Measurements from ENCODE around the gene CWC27. TPM values are rescaled to one million over a fixed set of nuclear protein-coding genes. Genes with fewer than 3 reads are reported as not detected.

The CWC27 gene
- total and polyA plus RNA-seq, 9 of the 15 experiments (the other 6 are each of a cell fraction or from before 2014, with no cell fraction given) = 19.7 to 49.3 (median 38.3) TPM

DNA sequence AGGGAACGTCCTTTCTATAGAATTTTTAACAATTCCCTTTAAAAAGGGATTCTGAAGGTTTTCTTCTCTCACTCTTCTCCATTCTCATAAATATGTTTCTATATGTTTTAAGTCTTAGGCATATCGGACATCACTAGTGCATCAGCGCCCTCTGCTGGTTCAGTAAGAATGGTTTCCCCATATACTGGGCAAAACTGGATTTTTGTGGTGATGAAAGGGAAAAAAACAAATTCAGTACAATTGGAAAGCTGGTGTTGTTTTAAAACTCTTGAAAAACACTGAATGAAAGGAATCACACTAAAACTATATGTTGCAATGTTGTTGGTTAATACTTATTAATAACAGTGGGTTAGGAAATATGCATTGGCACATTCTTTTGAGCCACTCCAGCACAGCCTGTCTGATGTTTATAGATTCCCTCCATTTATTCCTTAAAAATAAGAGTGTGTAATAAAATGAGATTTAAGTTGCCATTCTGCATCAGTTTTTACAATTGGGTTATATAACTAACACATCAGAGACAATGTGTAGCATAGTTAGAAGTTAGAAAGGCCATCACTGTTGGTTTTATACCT lies 15.8 kb downstream of the CWC27 start (continued):
- TF ChIP-seq, protein P1, sequence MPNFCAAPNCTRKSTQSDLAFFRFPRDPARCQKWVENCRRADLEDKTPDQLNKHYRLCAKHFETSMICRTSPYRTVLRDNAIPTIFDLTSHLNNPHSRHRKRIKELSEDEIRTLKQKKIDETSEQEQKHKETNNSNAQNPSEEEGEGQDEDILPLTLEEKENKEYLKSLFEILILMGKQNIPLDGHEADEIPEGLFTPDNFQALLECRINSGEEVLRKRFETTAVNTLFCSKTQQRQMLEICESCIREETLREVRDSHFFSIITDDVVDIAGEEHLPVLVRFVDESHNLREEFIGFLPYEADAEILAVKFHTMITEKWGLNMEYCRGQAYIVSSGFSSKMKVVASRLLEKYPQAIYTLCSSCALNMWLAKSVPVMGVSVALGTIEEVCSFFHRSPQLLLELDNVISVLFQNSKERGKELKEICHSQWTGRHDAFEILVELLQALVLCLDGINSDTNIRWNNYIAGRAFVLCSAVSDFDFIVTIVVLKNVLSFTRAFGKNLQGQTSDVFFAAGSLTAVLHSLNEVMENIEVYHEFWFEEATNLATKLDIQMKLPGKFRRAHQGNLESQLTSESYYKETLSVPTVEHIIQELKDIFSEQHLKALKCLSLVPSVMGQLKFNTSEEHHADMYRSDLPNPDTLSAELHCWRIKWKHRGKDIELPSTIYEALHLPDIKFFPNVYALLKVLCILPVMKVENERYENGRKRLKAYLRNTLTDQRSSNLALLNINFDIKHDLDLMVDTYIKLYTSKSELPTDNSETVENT (CRISPR knock-in tag; IDR thresholded peaks at IDR 0.05) = no peak
- TF ChIP-seq YY1 (IDR thresholded peaks at IDR 0.05; ENCODE audit: borderline replicate concordance in 1 of 3, control insufficient read depth in 1 of 3, extremely low read depth in 1 of 3, insufficient read depth in 3 of 3, insufficient read length in 1 of 3, insufficient replicate concordance in 2 of 3, low read depth in 1 of 3, low read length in 2 of 3) (no peak), ZC3H11A (IDR thresholded peaks at IDR 0.05; ENCODE audit: low read depth, low read length) (no peak), TAF1 (IDR thresholded peaks at IDR 0.05; ENCODE audit: control insufficient read depth, extremely low read depth, insufficient read depth, low read length, severe bottlenecking) (no peak)
- TF ChIP-seq, protein P2, sequence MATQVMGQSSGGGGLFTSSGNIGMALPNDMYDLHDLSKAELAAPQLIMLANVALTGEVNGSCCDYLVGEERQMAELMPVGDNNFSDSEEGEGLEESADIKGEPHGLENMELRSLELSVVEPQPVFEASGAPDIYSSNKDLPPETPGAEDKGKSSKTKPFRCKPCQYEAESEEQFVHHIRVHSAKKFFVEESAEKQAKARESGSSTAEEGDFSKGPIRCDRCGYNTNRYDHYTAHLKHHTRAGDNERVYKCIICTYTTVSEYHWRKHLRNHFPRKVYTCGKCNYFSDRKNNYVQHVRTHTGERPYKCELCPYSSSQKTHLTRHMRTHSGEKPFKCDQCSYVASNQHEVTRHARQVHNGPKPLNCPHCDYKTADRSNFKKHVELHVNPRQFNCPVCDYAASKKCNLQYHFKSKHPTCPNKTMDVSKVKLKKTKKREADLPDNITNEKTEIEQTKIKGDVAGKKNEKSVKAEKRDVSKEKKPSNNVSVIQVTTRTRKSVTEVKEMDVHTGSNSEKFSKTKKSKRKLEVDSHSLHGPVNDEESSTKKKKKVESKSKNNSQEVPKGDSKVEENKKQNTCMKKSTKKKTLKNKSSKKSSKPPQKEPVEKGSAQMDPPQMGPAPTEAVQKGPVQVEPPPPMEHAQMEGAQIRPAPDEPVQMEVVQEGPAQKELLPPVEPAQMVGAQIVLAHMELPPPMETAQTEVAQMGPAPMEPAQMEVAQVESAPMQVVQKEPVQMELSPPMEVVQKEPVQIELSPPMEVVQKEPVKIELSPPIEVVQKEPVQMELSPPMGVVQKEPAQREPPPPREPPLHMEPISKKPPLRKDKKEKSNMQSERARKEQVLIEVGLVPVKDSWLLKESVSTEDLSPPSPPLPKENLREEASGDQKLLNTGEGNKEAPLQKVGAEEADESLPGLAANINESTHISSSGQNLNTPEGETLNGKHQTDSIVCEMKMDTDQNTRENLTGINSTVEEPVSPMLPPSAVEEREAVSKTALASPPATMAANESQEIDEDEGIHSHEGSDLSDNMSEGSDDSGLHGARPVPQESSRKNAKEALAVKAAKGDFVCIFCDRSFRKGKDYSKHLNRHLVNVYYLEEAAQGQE (IDR thresholded peaks at IDR 0.05; ENCODE audit: borderline replicate concordance) = peak; percentile 93
- TF ChIP-seq, protein P2 (CRISPR knock-in tag; IDR thresholded peaks at IDR 0.05; ENCODE audit: low read depth) = no peak
- TF ChIP-seq, protein P3, sequence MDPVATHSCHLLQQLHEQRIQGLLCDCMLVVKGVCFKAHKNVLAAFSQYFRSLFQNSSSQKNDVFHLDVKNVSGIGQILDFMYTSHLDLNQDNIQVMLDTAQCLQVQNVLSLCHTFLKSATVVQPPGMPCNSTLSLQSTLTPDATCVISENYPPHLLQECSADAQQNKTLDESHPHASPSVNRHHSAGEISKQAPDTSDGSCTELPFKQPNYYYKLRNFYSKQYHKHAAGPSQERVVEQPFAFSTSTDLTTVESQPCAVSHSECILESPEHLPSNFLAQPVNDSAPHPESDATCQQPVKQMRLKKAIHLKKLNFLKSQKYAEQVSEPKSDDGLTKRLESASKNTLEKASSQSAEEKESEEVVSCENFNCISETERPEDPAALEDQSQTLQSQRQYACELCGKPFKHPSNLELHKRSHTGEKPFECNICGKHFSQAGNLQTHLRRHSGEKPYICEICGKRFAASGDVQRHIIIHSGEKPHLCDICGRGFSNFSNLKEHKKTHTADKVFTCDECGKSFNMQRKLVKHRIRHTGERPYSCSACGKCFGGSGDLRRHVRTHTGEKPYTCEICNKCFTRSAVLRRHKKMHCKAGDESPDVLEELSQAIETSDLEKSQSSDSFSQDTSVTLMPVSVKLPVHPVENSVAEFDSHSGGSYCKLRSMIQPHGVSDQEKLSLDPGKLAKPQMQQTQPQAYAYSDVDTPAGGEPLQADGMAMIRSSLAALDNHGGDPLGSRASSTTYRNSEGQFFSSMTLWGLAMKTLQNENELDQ (CRISPR knock-in tag; IDR thresholded peaks at IDR 0.05; ENCODE audit: borderline replicate concordance) = no peak
- TF ChIP-seq, protein P4, sequence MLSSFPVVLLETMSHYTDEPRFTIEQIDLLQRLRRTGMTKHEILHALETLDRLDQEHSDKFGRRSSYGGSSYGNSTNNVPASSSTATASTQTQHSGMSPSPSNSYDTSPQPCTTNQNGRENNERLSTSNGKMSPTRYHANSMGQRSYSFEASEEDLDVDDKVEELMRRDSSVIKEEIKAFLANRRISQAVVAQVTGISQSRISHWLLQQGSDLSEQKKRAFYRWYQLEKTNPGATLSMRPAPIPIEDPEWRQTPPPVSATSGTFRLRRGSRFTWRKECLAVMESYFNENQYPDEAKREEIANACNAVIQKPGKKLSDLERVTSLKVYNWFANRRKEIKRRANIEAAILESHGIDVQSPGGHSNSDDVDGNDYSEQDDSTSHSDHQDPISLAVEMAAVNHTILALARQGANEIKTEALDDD (IDR thresholded peaks at IDR 0.05) = no peak

Data from K562 (cell line).